ENCODE results near the gene UBAP1.
"Not testable (repeated sequence)": the region's sequence is repeated elsewhere in the genome, so short reads cannot be mapped to it uniquely, and the experiment has no call there.

UBAP1 gene

GRCh38 chr9:34230556-34230955 lies 51.7 kb downstream of the UBAP1 start:
- DNase-seq: no peak

GRCh38 chr9:34232201-34232600 lies 53.4 kb downstream of the UBAP1 start:
- no peak for DNase-seq

DNA sequence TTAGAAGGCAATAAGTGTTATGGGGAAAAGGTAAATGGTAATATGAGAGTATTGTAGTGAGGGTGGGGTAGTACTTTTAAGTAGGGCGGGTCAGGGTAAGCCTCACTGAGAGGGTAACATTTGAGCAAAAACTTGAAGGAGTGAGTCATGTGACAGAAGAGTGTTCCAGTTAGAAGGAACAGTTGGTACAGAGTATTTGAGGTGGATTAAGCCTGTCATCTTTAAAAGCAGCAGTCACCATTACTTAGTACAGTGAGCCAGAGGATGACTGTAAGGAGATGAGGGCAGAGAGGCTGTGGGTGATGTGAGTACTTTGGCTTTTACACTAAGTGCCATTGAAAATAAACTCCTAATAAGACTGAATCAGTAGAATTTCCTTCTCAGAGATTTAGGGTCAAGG lies 54.8 kb downstream of the UBAP1 start:
- DNase-seq: no peak

- no peak for DNase-seq
These were observed 59.0 kb downstream of the UBAP1 start for GRCh38 chr9:34237836-34238235.

GRCh38 chr9:34240006-34240405 lies 61.2 kb downstream of the UBAP1 start:
- DNase-seq: no peak

DNA sequence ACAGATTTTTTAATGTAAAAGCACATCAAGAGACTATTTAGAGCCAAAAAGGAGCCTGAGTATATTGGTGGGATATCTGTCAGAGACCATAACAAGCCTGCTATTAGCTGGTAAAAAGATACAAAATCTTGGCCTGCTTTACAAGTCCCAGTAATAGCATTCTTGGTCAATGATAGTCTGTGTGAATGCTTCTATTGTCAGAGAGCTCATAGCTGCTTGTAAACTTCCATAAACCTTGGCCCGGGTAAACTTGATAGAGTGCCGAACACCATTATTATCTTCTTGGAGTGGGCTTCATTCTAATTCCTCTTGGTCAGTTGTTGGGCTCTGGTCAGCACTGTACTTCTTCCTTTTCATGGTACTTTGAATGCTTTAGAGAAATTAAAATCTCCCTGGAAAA lies 64.0 kb downstream of the UBAP1 start:
- no peak for DNase-seq

DNA sequence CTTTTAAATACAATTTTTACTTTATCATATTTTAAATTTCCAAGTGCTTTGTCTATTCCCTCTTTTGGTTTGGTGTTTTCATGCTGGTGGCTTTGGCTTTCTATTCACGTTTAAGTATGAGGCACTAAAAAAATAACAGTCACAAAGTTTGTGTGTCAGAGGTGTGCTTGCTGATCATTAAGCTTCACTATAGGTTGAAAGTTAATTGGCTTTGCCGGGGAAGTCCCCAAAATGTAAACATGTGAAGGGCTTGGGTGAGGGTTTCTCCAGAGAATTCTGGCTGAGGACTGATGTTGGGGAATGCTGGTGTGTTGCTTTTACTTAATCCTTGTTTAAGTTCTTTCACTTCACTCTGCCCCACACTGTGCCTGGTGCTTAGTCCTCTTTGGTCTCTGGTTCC lies 66.4 kb downstream of the UBAP1 start:
- not testable (repeated sequence) for DNase-seq

- DNase-seq: no peak
These were observed 67.6 kb downstream of the UBAP1 start for GRCh38 chr9:34246453-34246852.

- DNase-seq: not testable (repeated sequence)
These were observed 68.9 kb downstream of the UBAP1 start for GRCh38 chr9:34247782-34248181.

- no peak for DNase-seq
These were observed 70.4 kb downstream of the UBAP1 start for GRCh38 chr9:34249274-34249673.

DNA sequence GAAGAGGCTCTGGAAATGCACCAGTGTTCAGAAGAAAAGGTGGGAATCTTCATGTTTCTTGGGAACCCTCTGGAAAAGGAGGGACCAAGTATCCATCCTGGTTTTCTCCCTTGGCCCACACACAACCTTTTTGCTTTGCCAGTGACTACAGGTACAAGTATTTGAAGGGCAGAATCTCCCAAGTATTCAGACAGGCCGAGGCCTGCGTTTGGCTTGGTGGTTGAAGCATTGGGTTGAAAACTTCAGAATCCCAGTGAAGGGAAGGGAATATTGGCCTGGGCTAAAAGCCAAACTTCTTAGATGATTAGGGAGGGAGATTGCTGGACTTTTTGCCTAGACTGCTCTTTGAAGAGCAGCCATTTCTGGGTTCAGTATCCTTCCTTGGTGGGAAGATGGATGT lies 71.9 kb downstream of the UBAP1 start:
- DNase-seq: no peak

GRCh38 chr9:34252016-34252415 lies 73.2 kb downstream of the UBAP1 start:
- no peak for DNase-seq

GRCh38 chr9:34252670-34253459 lies 74.0 kb downstream of the UBAP1 start:
- no peak for DNase-seq

DNA sequence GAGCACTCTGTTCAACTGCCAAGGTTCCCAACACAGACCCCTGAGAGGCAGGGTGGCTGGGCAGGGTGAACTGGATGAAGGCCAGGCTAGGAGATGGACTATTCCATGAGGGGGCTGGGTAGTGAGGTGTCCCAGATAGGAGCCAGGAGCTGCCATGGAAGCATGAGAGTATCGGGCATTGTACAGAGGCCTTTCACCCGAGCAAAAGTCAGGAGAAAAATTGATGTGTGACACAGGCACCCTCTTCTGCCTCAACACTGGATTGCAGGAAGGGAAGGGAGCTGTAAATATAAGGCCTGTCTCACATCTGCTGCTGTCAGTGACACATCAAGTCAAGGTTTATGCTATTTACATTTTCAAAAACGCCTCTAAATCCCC lies 74.6 kb downstream of the UBAP1 start:
- DNase-seq: no peak

DNA sequence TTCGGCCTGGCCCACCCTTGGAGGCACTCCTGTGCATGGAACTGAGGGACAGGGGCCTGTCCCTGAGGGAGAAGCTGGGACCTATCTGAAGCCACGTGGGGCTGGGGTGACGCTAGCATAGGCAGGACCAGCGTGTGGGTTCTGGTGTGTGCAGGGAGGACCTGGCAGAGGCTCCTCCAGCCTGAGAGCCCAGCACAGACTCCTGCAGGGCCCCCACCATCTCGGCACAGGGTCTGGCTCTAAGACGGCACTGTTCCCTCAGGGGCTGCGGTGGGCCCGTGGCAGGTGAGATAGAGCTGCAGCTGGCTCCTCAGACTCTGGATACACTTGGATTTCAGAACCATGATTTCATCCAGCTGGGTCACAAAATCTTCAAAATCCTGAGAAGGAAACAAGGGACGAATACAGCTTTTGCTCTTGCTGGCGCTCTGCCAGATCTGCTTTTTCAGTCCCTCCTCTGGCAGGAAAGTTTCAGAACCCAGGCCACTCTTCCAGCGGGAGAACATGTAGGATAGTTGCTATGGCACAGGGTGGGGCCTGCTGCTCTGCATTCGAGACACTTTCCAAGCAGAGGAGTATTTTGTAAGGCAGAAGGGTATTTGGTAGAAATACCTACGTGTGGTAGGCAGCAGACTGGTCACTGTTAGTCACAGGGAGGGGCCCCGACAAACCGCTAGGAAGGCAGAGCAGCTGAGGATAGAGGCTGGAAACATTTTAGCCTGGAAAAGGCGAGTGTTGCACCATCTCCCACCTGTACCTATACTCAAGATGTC lies 75.5 kb downstream of the UBAP1 start:
- no peak for DNase-seq

DNA sequence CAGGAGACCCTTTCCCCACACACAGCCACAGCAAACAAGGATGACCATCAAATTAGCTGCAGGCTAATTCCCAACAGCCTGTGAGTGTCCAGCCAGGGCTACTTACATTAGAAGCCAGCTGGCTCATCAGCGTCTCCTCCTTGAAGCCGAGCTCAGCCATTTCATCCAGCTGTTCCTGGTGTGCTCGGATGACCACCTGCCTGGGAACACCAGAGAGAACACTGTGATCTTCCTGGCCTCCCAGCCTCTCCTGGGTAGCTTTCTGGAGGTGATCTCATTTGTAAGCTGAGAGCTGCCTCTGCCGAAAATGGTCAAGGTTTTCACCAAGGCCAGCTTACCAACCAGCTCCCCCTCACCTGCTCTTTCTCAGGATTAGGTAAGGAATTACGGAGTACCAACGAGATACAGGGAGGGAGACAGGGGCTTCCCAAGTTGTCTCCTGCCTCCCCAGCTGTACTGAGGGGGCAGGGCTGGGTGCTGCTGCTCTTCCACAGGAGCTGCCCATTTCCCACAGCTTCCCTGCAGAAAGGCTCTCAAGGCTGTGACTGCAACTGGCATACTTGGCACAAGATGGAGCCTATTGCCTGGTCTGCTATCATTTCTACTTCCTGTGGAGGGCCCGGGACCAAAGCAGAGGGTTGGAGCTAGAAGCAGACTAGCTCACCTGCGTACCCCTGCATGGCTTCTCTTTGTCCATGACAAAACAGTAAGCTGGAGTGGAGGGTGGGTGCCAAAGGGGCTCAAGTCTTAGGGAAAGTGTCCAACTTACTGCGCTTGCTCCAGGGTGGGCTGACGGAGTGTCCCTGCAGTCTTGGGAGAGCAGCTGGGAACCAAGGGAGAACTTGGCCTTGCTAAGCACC lies 76.4 kb downstream of the UBAP1 start:
- no peak for DNase-seq

GRCh38 chr9:34256104-34256503 lies 77.3 kb downstream of the UBAP1 start:
- DNase-seq: no peak

GRCh38 chr9:34256987-34257585 lies 78.2 kb downstream of the UBAP1 start:
- no peak for DNase-seq

DNA sequence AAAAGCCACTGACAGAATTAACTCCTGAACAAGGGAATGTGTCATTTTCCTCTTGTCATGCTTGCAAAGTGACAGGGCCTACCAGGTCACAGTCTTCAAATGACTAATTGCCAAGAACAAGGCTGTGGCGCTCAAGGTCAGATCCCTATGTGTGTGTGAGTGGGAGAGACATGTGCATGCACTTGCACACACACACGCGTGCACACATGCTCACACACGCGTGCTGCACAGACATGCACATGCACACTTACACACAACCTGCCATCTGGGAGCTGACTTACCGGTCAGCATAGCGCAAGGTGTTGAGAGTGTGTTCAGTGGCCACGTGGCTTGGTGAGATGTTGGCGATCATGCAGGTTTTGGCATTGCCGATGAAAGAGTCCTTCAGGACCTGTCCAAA lies 80.5 kb downstream of the UBAP1 start:
- no peak for DNase-seq

GRCh38 chr9:34262971-34263370 lies 84.1 kb downstream of the UBAP1 start:
- DNase-seq: no peak

- no peak for DNase-seq
These were observed 88.8 kb downstream of the UBAP1 start for GRCh38 chr9:34267660-34268059.

DNA sequence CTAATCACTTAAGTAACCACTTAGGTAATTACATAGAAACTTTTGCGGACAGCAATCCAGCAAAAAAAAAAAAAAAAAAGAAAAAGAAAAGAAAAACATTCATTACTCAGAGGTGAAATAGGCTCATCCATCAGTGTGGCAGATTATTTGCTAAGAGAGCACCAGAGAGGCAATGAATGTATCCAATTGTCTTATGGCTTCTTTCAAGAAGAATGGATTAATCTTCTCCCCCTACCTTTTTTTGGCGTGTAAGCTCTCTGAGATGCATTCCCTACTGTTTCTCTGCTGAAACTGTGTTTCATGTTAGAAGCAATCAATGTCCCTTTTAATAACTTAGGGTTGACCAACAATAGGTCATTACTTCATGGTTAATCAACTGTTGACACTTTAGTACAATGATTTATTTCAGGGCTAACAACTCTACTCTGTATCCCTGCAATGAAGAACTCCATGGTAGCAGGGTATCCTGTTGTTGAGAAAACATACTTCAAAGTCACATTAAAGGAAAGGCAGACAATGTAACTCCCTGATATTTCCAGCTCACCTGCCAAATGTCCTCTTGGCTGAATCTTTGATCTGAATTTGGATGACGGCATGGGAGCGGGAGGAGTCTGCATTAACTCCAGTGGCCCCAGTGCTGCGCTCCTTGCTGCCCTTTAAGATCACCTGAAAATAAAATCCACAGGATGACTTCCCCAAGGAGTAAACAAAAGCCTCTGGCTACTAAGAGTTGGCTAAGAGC lies 92.6 kb downstream of the UBAP1 start:
- DNase-seq: no peak

Data from DMS79 (cell line).